Adrenal gland (tissue), 12 donors: ENCODE measurements around the gene DIAPH2. TPM values are rescaled to one million over a fixed set of nuclear protein-coding genes. Genes with fewer than 3 reads are reported as not detected.
"Not testable (repeated sequence)": the region's sequence is repeated elsewhere in the genome, so short reads cannot be mapped to it uniquely, and the experiment has no call there.

Experiments used
- DNase-seq, 7 donors: peaks; one replicate each; pipeline ENCODE4 v3.0.0-alpha.2; 2019 to 2020
- H3K27ac ChIP-seq, 5 donors: fragments of 200-600 bp; sonication (generic) in 4 of 5; 1 replicate in 3 of 5; 2 replicates in 2 of 5; pipeline versions ENCODE4 v1.5.1 to v1.8.0; 2016 to 2020; ENCODE audit warnings: mild to moderate bottlenecking in 1 of 5
- H3K27me3 ChIP-seq: fragments of 200-600 bp; 2 replicates; pipeline ENCODE4 v1.8.0; 2021
- H3K36me3 ChIP-seq, 2 donors: fragments of 200-600 bp; replicated peaks in 1 of 2; 1 replicate in 1 of 2; 2 replicates in 1 of 2; pipeline versions ENCODE4 v1.5.1 to v1.8.0; 2018 to 2022
- H3K4me1 ChIP-seq, 2 donors: fragments of 200-600 bp; replicated peaks in 1 of 2; 1 replicate in 1 of 2; 2 replicates in 1 of 2; pipeline versions ENCODE4 v1.5.1 to v1.8.0; 2018 to 2021
- H3K4me3 ChIP-seq, 4 donors: fragments of 200-600 bp; sonication (generic) in 3 of 4; one replicate each; pipeline ENCODE4 v1.5.1; 2016 to 2018
- H3K9me3 ChIP-seq, 3 donors: fragments of 200-600 bp; sonication (generic) in 1 of 3; replicated peaks in 1 of 3; 1 replicate in 2 of 3; 2 replicates in 1 of 3; pipeline versions ENCODE4 v1.5.1 to v1.8.0; 2016 to 2021
- CTCF ChIP-seq, 6 experiments: fragments of 450-650 bp in 4 of 6; fragments of 200-600 bp in 2 of 6; sonication (generic) in 1 of 6; IDR thresholded peaks; 1 replicate in 5 of 6; 2 replicates in 1 of 6; pipeline versions ENCODE4 v1.5.1 to v1.8.0; 2016 to 2021; ENCODE audit warnings: antibody characterized with exemption in 6 of 6, mild to moderate bottlenecking in 2 of 6, moderate library complexity in 1 of 6
- POLR2A ChIP-seq, 2 donors: fragments of 450-650 bp; IDR thresholded peaks; one replicate each; pipeline ENCODE4 v1.6.1; 2017; ENCODE audit warnings: antibody characterized with exemption in 2 of 2, mild to moderate bottlenecking in 2 of 2, moderate library complexity in 1 of 2
- WGBS, 4 donors: extraction: QIAGEN DNeasy Blood & Tissue Kit in 2 of 4; methylation state at CpG; one replicate each; pipeline versions ENCODE4 v1.1.5 to v1.1.7; 2013 to 2017; 5-methylcytosine and 5-hydroxymethylcytosine counted together
- intact Hi-C, 2 donors: fragments of 100-400 bp; cut with DNase I; formaldehyde crosslinking; loops; one replicate each; pipeline versions ENCODE4 v1.14.1 to v1.15.0; 2022 to 2023
- polyA plus RNA-seq, 3 donors: library from polyadenylated mRNA; stranded (reverse); fragments of 200-250 nt in 2 of 3; fragments of 350-450 nt in 1 of 3; fragmentation: Illumina TruSeq in 1 of 3; extraction: RNeasy Lipid Tissue Mini Kit (QIAGEN cat#74804) in 1 of 3; gene quantifications; one replicate each; pipeline ENCODE4 v1.2.3, GENCODE V29; 2013 to 2014
- total RNA-seq, 9 donors: library from RNA; depleted of rRNA in 4 of 9; stranded (reverse); fragments of >200 nt in 4 of 9; fragments of 120-200 nt in 1 of 9; fragmentation: NEBNext Ultra II Directional in 1 of 9; extraction: Animal tissue kit (Norgen Biotek cat#: 25700) in 1 of 9; gene quantifications; one replicate each; pipeline versions ENCODE4 v1.1.0 to v1.2.4, GENCODE V29; 2013 to 2023
- donor health status: healthy with polysubstance abuse.
- donor health status: Bipolar disorder and iron deficiency.
- donor health status: DM: yes; HTN: yes; CAD: no.
- donor health status: DM: no; HTN: no; CAD: no.
- donor health status: DM: no; HTN: no; CAD: no.
- donor health status: DM: yes; HTN: yes; CAD: no.

Gene DIAPH2
- total and polyA plus RNA-seq, 12 donors = 3.2 to 33.3 (median 12.3) TPM

GRCh38 chrX:96721354-96721753 lies 36.7 kb downstream of the DIAPH2 start:
- DNase-seq = no peak
- no peaks in the 10 kb centered on the region for H3K27me3 ChIP-seq
- no peak overlapping the region for H3K4me3 ChIP-seq
- TF ChIP-seq POLR2A (IDR thresholded peaks at IDR 0.05) = no peak
- TF ChIP-seq CTCF (IDR thresholded peaks at IDR 0.05) = no peak
- no peaks in the 10 kb centered on the region for H3K9me3 ChIP-seq
- intact Hi-C loops = no loop called here
- H3K36me3 ChIP-seq = no peaks in the 10 kb centered on the region
- no peak overlapping the region for H3K27ac ChIP-seq
- H3K4me1 ChIP-seq = peaks cover 0 to 3% of the 10 kb centered on the region in 2 donors

DNA sequence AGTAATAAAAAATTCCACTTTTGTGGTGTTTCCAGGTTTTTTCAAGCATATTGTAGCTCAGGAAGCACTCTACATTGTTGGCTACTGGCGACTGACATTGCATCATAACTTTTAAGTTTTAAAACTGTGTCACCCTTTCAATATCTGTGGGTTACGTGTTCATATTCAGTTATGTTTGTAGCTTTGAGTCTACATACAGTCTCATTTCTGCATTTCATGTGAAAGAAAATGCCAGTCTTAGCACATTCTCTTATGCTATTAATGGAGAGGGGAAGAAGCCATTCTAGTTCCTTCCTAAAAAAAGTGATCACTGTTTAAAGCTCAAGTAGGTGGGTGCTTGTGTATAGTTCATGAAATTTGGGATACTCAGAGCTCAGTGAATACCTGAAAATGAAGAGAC lies 38.1 kb downstream of the DIAPH2 start:
- TF ChIP-seq CTCF (IDR thresholded peaks at IDR 0.05) (no peak), POLR2A (IDR thresholded peaks at IDR 0.05) (no peak)
- Histone ChIP-seq H3K9me3 (no peaks in the 10 kb centered on the region), H3K27me3 (no peaks in the 10 kb centered on the region), H3K4me3 (no peak overlapping the region), H3K4me1 (peaks cover 0 to 3% of the 10 kb centered on the region in 2 donors), H3K27ac (no peak overlapping the region), H3K36me3 (no peaks in the 10 kb centered on the region)
- DNase-seq = no peak
- WGBS, 4 donors = 68 to 90% (median 74%) methylated on average over 2 of the region's 2 CpGs
- intact Hi-C loops = no loop called here

GRCh38 chrX:96729053-96729452 lies 44.4 kb downstream of the DIAPH2 start:
- TF ChIP-seq POLR2A (IDR thresholded peaks at IDR 0.05) (no peak), CTCF (IDR thresholded peaks at IDR 0.05) (no peak)

DNA sequence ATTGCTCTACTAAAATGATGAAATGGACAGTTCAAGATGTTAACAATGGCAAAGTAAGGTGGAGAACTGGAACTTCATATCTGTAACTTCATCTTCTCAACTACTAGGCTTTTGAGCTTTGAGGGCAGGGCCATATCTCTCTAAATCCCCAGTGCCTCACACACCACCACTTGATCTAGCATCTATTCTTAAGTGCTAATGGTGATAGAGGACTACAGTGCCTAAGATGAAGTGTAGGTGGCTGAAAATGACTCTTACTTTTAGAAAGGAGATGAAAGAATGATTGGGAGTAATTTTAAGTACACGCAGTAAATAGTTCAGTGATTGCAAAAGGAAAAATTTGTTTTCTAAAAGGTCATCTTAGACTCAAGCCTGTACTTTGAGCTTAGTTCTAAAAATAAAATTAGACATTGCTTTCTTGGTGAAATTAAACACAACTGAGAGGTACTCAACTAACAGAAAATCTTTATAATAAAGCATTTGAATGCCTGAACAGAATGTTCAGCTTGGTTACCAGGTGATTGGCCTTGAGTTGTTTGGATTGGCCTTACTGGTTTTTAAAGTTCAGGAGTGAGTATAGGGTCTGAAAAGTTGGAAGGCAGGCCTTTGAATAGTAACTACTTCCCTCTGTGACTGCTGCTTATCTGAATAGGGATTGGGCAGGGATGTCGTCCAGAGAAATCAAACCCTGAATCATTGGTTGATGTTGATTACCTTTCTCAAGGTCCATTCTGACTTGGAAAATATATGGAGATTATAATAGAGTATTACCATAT lies 45.4 kb downstream of the DIAPH2 start:
- H3K36me3 ChIP-seq = no peaks in the 10 kb centered on the region
- WGBS, 4 donors = 57 to 65% (median 63%) methylated on average over 2 of the region's 2 CpGs
- H3K27me3 ChIP-seq = no peaks in the 10 kb centered on the region
- DNase-seq = no peak
- intact Hi-C loops = no loop called here
- no peak overlapping the region for H3K4me3 ChIP-seq
- H3K27ac ChIP-seq = no peak overlapping the region
- no peaks in the 10 kb centered on the region for H3K4me1 ChIP-seq
- no peak for TF ChIP-seq CTCF (IDR thresholded peaks at IDR 0.05)
- TF ChIP-seq POLR2A (IDR thresholded peaks at IDR 0.05) = no peak
- no peaks in the 10 kb centered on the region for H3K9me3 ChIP-seq

More at GRCh38 chrX:96729053-96729452, 44.4 kb downstream of the DIAPH2 start:
- Histone ChIP-seq H3K4me1 (no peaks in the 10 kb centered on the region), H3K27ac (no peak overlapping the region), H3K9me3 (no peaks in the 10 kb centered on the region), H3K36me3 (no peaks in the 10 kb centered on the region), H3K4me3 (no peak overlapping the region), H3K27me3 (no peaks in the 10 kb centered on the region)
- intact Hi-C loops = no loop called here
- DNase-seq = no peak
- 65 to 91% (median 80%) methylated on average over 1 of the region's 1 CpG for WGBS, 4 donors

- H3K9me3 ChIP-seq, H3K4me1 ChIP-seq, H3K4me3 ChIP-seq, DNase-seq, H3K27me3 ChIP-seq, H3K27ac ChIP-seq, H3K36me3 ChIP-seq, intact Hi-C loops: not testable (repeated sequence)
- WGBS, 4 donors = 80 to 93% (median 85%) methylated on average over 2 to 3 of the region's 3 CpGs
Measured at GRCh38 chrX:96731000-96731399, 46.4 kb downstream of the DIAPH2 start.
